K562 (cell line): Measurements from ENCODE around the gene ALOX12B. TPM values are rescaled to one million over a fixed set of nuclear protein-coding genes. Genes with fewer than 3 reads are reported as not detected.

Experiments used
- ATAC-seq: fragments of 200-7000 bp; cut with Tn5 transposase; 3 replicates; pipeline ENCODE4 v1.9.1; 2020; ENCODE audit warnings: moderate library complexity
- BruUV-seq: library from RNA; stranded (reverse); fragments of 400-500 nt; replicated peaks from 2 replicates; lab custom pipeline; 2021; lab: Mats Ljungman, UMichigan
- CTCF ChIA-PET: fragments of 300-600 bp; formaldehyde crosslinking; extraction: SDS; loops from one replicate; lab custom pipeline; 2021; ENCODE audit warnings: low intra/inter-chr PET ratio; lab: Yijun Ruan, JAX
- POLR2A ChIA-PET: fragments of 300-600, 350-650 bp; sonication (Branson Sonifier 250); formaldehyde crosslinking; extraction: SDS; loops from one replicate; lab custom pipeline; 2021; ENCODE audit warnings: antibody characterized with exemption, inconsistent platforms; lab: Yijun Ruan, JAX
- DNase-seq, 4 experiments: peaks; one replicate each; pipeline versions ENCODE4 v3.0.0 to v3.0.0-alpha.2; 2011 to 2018; ENCODE audit warnings: low spot score in 3 of 4, mixed read lengths in 3 of 4; ENCODE audit errors: extremely low read depth in 1 of 4
- FAIRE-seq: peaks from 2 replicates; lab custom pipeline; 2011; peaks lifted over from hg19 to GRCh38; lab: Jason Lieb, UNC
- H2AFZ ChIP-seq: 2 replicates; pipeline ENCODE4 v1.6.0; 2011; ENCODE audit warnings: low read depth, low read length, control low read depth, inconsistent platforms
- H3K27ac ChIP-seq: fragments of 200-600 bp; 3 replicates; pipeline ENCODE4 v1.8.0; 2011; ENCODE audit warnings: low read depth, mild to moderate bottlenecking, control low read depth, inconsistent platforms, low read length, moderate library complexity, mixed read lengths; ENCODE audit errors: extremely low read depth
- H3K27me3 ChIP-seq, 2 experiments: fragments of 300-600 bp in 1 of 2; 2 replicates in 1 of 2; 3 replicates in 1 of 2; pipeline versions ENCODE4 v1.6.0 to v1.8.0; 2011; ENCODE audit warnings: inconsistent platforms in 2 of 2, low read length in 2 of 2, mild to moderate bottlenecking in 1 of 2, mixed read lengths in 1 of 2, moderate library complexity in 1 of 2; ENCODE audit not compliant: control insufficient read depth in 2 of 2, insufficient read depth in 2 of 2
- H3K36me3 ChIP-seq: fragments of 300-600 bp; 3 replicates; pipeline ENCODE4 v1.8.0; 2011; ENCODE audit warnings: mild to moderate bottlenecking, low read length, inconsistent platforms; ENCODE audit not compliant: control insufficient read depth, insufficient read depth
- H3K4me1 ChIP-seq, 2 experiments: fragments of 200-600 bp in 1 of 2; replicated peaks in 1 of 2; 2 replicates in 1 of 2; 3 replicates in 1 of 2; pipeline versions ENCODE4 v1.5.1 to v1.8.0; 2011; ENCODE audit warnings: inconsistent platforms in 2 of 2, low read length in 2 of 2, mild to moderate bottlenecking in 1 of 2, mixed read lengths in 1 of 2, moderate library complexity in 1 of 2; ENCODE audit not compliant: control insufficient read depth in 2 of 2, insufficient read depth in 2 of 2
- H3K4me2 ChIP-seq: 2 replicates; pipeline ENCODE4 v1.6.1; 2011; ENCODE audit warnings: low read length, control low read depth, inconsistent platforms, mixed read lengths; ENCODE audit not compliant: insufficient read depth
- H3K4me3 ChIP-seq: fragments of 200-600 bp; sonication (generic), shearing (Covaris generic); 2 replicates; pipeline ENCODE4 v1.5.1; 2016; ENCODE audit warnings: control low read depth, inconsistent platforms
- H3K79me2 ChIP-seq: fragments of 200-600 bp; 3 replicates; pipeline ENCODE4 v1.8.0; 2011; ENCODE audit warnings: low read length, inconsistent platforms; ENCODE audit not compliant: control insufficient read depth, insufficient read depth
- H3K9ac ChIP-seq, 2 experiments: 2 replicates each; pipeline versions ENCODE4 v1.6.0 to v1.6.1; 2011; ENCODE audit warnings: low read depth in 2 of 2, low read length in 2 of 2, control low read depth in 1 of 2, inconsistent platforms in 1 of 2, mild to moderate bottlenecking in 1 of 2, mixed read lengths in 1 of 2; ENCODE audit not compliant: insufficient read depth in 1 of 2
- H3K9me1 ChIP-seq: one replicate; pipeline ENCODE4 v1.6.0; 2011; ENCODE audit warnings: inconsistent platforms, mild to moderate bottlenecking, low read length, moderate library complexity; ENCODE audit not compliant: control insufficient read depth, insufficient read depth
- H3K9me3 ChIP-seq: replicated peaks from 2 replicates; pipeline ENCODE4 v1.5.1; 2011; ENCODE audit warnings: low read depth, low read length, inconsistent platforms; ENCODE audit not compliant: control insufficient read depth, insufficient read depth
- H4K20me1 ChIP-seq: replicated peaks from 2 replicates; pipeline ENCODE4 v1.6.1; 2011; ENCODE audit warnings: low read length, inconsistent platforms, mixed read lengths; ENCODE audit not compliant: control insufficient read depth, insufficient read depth
- FIP1L1 ChIP-seq: fragments of 200-400 bp; formaldehyde crosslinking; IDR thresholded peaks from 2 replicates; pipeline ENCODE4 v1.6.1; 2018; ENCODE audit warnings: mild to moderate bottlenecking, low read depth, low read length; ENCODE audit not compliant: poor library complexity, severe bottlenecking
- HNRNPK ChIP-seq: fragments of 200-400 bp; formaldehyde crosslinking; IDR thresholded peaks from one replicate; pipeline ENCODE4 v1.6.1; 2018; ENCODE audit warnings: mild to moderate bottlenecking, low read depth, low read length; ENCODE audit not compliant: poor library complexity, severe bottlenecking
- ILK ChIP-seq: fragments of 450-650 bp; IDR thresholded peaks from 2 replicates; pipeline ENCODE4 v1.6.1; 2016; ENCODE audit warnings: missing genetic modification characterization, low read depth, mild to moderate bottlenecking, missing compliant biosample characterization, moderate library complexity, borderline replicate concordance
- KHSRP ChIP-seq: fragments of 450-650 bp; IDR thresholded peaks from 2 replicates; pipeline ENCODE4 v1.6.1; 2017
- MAFK ChIP-seq: IDR thresholded peaks from 2 replicates; pipeline ENCODE4 v1.6.1; 2011; ENCODE audit warnings: low read length, improper control_type of control experiment
- MCM3 ChIP-seq: fragments of 450-650 bp; IDR thresholded peaks from 2 replicates; pipeline ENCODE4 v1.6.1; 2016
- NBN ChIP-seq: fragments of 450-650 bp; IDR thresholded peaks from 2 replicates; pipeline ENCODE4 v1.6.1; 2016; ENCODE audit warnings: low read depth, mild to moderate bottlenecking
- NCOA4 ChIP-seq: fragments of 450-650 bp; IDR thresholded peaks from 2 replicates; pipeline ENCODE4 v1.6.1; 2018; ENCODE audit warnings: mild to moderate bottlenecking; ENCODE audit not compliant: partially characterized antibody
- PHB2 ChIP-seq: fragments of 450-650 bp; IDR thresholded peaks from 2 replicates; pipeline ENCODE4 v1.6.1; 2017; ENCODE audit warnings: low read depth
- POU5F1 ChIP-seq: fragments of 150-350 bp; IDR thresholded peaks from 2 replicates; pipeline ENCODE4 v1.6.1; 2014; ENCODE audit warnings: borderline replicate concordance, low read length, low read depth, mild to moderate bottlenecking; ENCODE audit not compliant: partially characterized antibody
- RAD21 ChIP-seq, 2 experiments: fragments of 250-450 bp in 1 of 2; fragments of 450-650 bp in 1 of 2; sonication (Bioruptor Pico) in 1 of 2; formaldehyde crosslinking in 1 of 2; IDR thresholded peaks in 1 of 2; conservative IDR thresholded peaks in 1 of 2; 2 replicates each; pipeline versions ENCODE4 v1.4.0 to v1.8.0; 2020 to 2022; ENCODE audit warnings: mild to moderate bottlenecking in 2 of 2, moderate library complexity in 1 of 2
- RBBP5 ChIP-seq: fragments of 200-600 bp; sonication (generic); IDR thresholded peaks from 2 replicates; pipeline ENCODE4 v1.6.1; 2012; ENCODE audit warnings: borderline replicate concordance, mild to moderate bottlenecking, low read length, control low read depth, inconsistent platforms; ENCODE audit not compliant: insufficient read depth, poor library complexity, severe bottlenecking
- RBM34 ChIP-seq: fragments of 200-400 bp; formaldehyde crosslinking; IDR thresholded peaks from 2 replicates; pipeline ENCODE4 v1.6.1; 2018; ENCODE audit warnings: low read length, borderline replicate concordance; ENCODE audit not compliant: insufficient read depth
- ZBTB11 ChIP-seq, 3 experiments: fragments of 200-800 bp in 1 of 3; fragments of 250-450 bp in 1 of 3; fragments of 450-650 bp in 1 of 3; sonication (Bioruptor Pico) in 1 of 3; sonication (Bioruptor generic) in 1 of 3; formaldehyde crosslinking in 1 of 3; IDR thresholded peaks; 2 replicates each; pipeline versions ENCODE4 v1.6.1 to v1.8.0; 2016 to 2022; ENCODE audit warnings: mild to moderate bottlenecking in 2 of 3, missing genetic modification characterization in 2 of 3, missing compliant biosample characterization in 1 of 3, moderate library complexity in 1 of 3
- ZBTB43 ChIP-seq: sonication (generic); formaldehyde crosslinking; IDR thresholded peaks from 2 replicates; pipeline ENCODE4 v1.8.0; 2023; ENCODE audit warnings: mild to moderate bottlenecking, missing genetic modification reagents
- ZNF232 ChIP-seq: sonication (generic); formaldehyde crosslinking; IDR thresholded peaks from 2 replicates; pipeline ENCODE4 v1.8.0; 2022; ENCODE audit warnings: mild to moderate bottlenecking, missing genetic modification reagents
- ZNF3 ChIP-seq: fragments of 250-450 bp; sonication (Bioruptor Pico); IDR thresholded peaks from 2 replicates; pipeline ENCODE4 v1.5.0; 2021; ENCODE audit warnings: mild to moderate bottlenecking, moderate library complexity
- ZNF583 ChIP-seq: fragments of 250-450 bp; sonication (Bioruptor Pico); IDR thresholded peaks from 2 replicates; pipeline ENCODE4 v1.4.0; 2020
- WGBS: fragments of 100-300 bp; shearing (Covaris generic); methylation state at CpG from one replicate; pipeline ENCODE4 v1.1.6; 2016; ENCODE audit warnings: low coverage, mixed read lengths; ENCODE audit not compliant: insufficient coverage; ENCODE audit errors: missing lambda C conversion rate; 5-methylcytosine and 5-hydroxymethylcytosine counted together
- in situ Hi-C: fragments of 300-500 bp; cut with MboI; formaldehyde crosslinking; loops from 4 replicates; pipeline ENCODE4 v1.15.0; 2018; ENCODE audit warnings: inconsistent platforms, mixed read lengths
- intact Hi-C: fragments of 100-400 bp; cut with micrococcal nuclease; formaldehyde crosslinking; loops from 2 replicates; pipeline ENCODE4 v1.14.2; 2022
- polyA plus RNA-seq, 8 experiments: library from polyadenylated mRNA; depleted of rRNA in 4 of 8; stranded (reverse) in 5 of 8; unstranded in 3 of 8; fragments of >200 nt; fragmentation: Nextera tagmentation in 2 of 8; fragmentation: Illumina TruSeq in 1 of 8; extraction: Ambion mirVana in 2 of 8; extraction: Trizol in 1 of 8; gene quantifications; 2 replicates each; pipeline versions ENCODE4 v1.2.1 to v1.2.3, GENCODE V29; 2011 to 2014; ENCODE audit warnings: inconsistent platforms in 1 of 8, missing spikeins in 1 of 8
- total RNA-seq, 7 experiments: library from RNA; depleted of rRNA in 6 of 7; stranded (reverse); fragments of >200 nt in 6 of 7; fragmentation: Illumina TruSeq in 2 of 7; extraction: Trizol in 2 of 7; gene quantifications; 2 replicates each; pipeline versions ENCODE4 v1.2.1 to v1.2.3, GENCODE V29; 2011 to 2021; ENCODE audit warnings: low replicate concordance in 1 of 7

The ALOX12B gene
- total and polyA plus RNA-seq, 9 of the 15 experiments (the other 6 are each of a cell fraction or from before 2014, with no cell fraction given): not detected

- Histone ChIP-seq H3K27me3 (peaks cover 30 to 55% of the 10 kb centered on the region in 2 experiments), H3K4me1 (no peaks in the 10 kb centered on the region), H3K4me2 (no peak overlapping the region), H3K9me1 (no peaks in the 10 kb centered on the region), H3K79me2 (no peaks in the 10 kb centered on the region), H3K9me3 (no peaks in the 10 kb centered on the region), H2AFZ (no peak overlapping the region), H3K27ac (no peak overlapping the region), H4K20me1 (no peaks in the 10 kb centered on the region; the same call in 1 of the 2 replicates), H3K4me3 (no peak overlapping the region), H3K9ac (no peak overlapping the region), H3K36me3 (no peaks in the 10 kb centered on the region)
- no TSS peak for BruUV-seq
- CTCF ChIA-PET: no interaction called here
- no peak for DNase-seq
- ATAC-seq: no peak
- WGBS: 21% methylated on average over 3 of the region's 4 CpGs
- intact Hi-C loops (loop anchor here (10.0 kb wide), 1 partner anchor 223 kb away; no protein-coding TSS in a partner anchor), in situ Hi-C loops (no loop called here)
- no peak for FAIRE-seq
- POLR2A ChIA-PET: no interaction called here
- TF ChIP-seq ZNF3 (CRISPR knock-in tag) (no peak), ILK (tag) (no peak), PHB2 (no peak), ZBTB11 (CRISPR knock-in tag; IDR thresholded peaks at IDR 0.05) (no peak), HNRNPK (no peak), NCOA4 (no peak), NBN (no peak), MAFK (no peak), KHSRP (no peak), RBM34 (no peak), POU5F1 (no peak), FIP1L1 (no peak), MCM3 (no peak), ZNF232 (CRISPR knock-in tag) (no peak), ZNF583 (CRISPR knock-in tag) (no peak), RAD21 (CRISPR knock-in tag; conservative IDR thresholded peaks at IDR 0.05 in 1 of 2, IDR thresholded peaks at IDR 0.05 in 1 of 2) (no peak), ZBTB43 (CRISPR knock-in tag) (no peak), RBBP5 (no peak)
Observed at GRCh38 chr17:8047769-8048110, 39.8 kb downstream of the ALOX12B start.
